GM11168 (cell line): ENCODE results near the gene LSAMP.

Experiments
- in situ Hi-C: fragments of 300-500 bp; cut with MboI; formaldehyde crosslinking; loops from one replicate; pipeline ENCODE4 v1.12.0; 2022; ENCODE audit warnings: low sequenced_read_pairs; ENCODE audit not compliant: unreplicated experiment

The LSAMP gene

DNA sequence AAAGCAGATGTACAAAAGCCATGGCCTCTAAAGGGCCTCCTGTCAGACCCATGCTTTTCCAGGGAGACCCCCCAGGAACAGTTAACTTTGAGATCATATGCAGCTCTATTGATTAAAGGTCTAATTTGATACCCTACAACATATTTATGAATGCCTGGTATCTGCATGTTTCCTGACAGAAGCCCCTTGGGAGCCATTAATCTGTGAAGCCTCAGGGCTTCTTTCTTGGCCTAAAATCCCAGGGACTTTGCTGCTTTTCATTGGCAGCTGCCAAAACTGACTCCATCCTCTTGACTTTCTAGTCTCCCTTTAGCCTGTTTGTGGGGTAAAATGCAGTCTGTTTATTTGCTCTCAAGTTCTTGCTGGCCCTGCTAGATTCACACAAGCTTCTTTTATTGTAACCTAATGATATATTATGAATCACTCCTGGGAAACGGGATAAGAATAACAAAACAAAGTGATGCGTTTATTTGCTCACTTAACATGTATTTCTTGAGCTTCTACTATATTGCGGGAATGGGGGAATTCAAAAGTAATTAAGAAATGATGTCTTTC lies 257.0 kb downstream of the LSAMP start:
- in situ Hi-C loops: no loop called here

DNA sequence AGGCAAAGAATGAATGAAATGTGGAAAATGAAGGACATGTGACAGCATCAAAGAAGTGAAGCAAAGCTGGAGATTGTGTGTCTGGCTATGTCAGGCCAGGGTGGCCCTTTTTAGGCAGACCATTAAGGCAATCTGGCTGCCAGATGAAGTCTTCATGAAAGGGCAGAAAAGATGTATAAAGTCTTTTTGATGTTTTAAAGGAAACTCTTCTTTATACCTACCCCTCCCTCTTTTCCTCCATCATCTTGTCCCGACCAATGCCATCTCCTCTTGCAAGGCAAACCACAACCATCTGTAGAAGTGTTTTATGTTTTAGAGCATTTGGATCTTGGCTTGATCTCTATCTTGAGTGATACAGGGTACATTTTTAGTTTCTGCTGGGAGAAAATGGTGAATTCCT lies 259.2 kb downstream of the LSAMP start:
- in situ Hi-C loops: no loop called here

DNA sequence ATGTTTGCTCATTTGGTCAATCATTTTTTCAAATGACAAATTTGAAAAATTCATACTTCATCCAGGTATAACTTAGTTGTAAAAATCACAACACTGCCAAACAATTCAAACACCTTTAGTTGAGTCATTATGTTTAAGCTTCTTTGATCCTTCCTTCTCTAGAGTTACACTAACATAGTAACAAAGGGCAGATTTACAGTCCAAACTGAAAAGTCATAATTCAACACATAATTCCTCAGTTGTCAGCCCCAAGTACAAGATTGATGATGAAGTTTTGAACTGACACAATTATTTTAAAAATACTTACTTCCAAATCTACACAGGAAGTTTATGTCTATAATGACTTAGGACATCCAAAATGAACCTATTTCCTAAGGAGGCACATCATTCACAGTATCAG lies 264.1 kb downstream of the LSAMP start:
- in situ Hi-C loops: no loop called here

DNA sequence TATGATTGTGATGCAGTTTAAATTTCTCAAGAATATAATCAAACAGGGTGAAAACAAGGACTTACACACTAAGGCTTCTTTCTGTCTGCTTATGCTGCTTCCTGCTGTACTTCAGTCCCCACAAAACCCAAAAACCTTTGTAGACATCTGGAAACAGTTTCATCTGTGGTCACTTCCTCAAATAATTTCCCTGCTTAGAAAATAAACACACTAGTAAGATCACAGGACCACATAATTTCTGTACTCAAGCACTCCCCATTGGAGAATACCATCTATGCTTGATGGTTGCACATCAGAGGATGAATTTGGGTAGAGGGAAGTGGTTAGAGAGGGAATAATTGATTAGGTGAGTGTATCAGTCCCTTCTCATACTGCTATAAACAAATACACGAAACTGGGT lies 266.2 kb downstream of the LSAMP start:
- in situ Hi-C loops: no loop called here

DNA sequence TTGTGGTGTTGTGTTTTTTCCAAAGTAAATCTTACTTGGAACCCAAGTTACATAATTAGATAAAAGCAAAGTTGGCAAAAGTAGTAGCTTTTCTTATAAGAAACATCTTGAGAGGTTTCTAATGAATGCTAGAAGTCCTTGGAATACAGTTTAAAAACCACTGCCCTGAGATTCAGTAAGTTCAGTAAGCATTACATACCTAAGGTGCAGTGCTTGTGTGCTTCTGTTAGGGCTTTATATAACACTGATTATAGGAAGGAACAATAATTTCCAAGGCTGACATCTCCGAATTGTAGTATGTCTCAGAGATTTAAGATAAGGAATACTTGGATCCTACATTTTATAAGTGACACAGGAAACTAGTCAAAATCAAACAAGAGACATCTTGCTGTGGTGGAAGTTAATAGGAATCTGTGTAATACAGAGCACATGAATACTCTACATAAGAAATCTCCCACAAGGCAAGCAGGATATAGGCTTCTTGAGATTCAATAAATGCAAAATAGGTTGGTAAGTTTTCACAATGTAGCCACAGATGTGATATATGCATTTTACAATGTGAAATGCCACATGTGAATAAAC lies 268.2 kb downstream of the LSAMP start:
- in situ Hi-C loops: no loop called here

DNA sequence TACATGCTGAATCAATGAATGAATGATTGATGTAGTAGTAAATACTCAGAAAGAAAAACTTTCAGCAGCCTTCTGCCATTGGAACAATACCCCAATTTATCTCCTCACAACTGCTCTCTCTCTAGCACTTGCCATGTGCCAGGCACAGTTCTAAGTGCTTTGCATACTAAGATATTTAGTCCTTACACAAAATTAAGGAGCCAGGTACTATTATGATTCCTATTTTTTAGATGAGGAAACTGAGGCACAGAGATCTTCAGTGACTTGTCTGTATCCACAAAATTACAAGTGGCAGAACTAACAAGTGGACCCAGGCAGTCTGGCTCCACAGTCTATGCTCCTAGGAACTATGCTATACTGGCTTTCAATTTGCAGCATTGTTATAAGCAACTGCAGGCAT lies 279.2 kb downstream of the LSAMP start:
- in situ Hi-C loops: no loop called here

DNA sequence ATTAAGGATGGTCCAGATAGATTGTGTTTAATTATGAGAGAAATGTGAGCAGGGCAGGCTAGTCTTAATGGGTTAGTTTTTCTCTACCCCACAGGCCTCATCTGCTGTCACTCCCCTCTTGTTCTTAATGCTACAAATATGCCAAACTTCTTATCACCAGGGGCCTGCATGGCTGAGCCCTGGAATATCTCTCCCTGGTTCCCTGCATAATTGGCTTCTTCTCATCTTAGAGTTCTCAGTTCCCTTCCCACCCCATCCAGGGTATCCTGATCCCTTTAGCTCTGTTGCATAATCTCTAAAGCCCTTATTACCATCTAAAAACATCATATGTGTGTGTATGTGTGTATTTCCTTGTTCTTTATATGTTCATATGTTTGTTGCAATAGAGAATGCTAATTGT lies 279.6 kb downstream of the LSAMP start:
- in situ Hi-C loops: no loop called here

DNA sequence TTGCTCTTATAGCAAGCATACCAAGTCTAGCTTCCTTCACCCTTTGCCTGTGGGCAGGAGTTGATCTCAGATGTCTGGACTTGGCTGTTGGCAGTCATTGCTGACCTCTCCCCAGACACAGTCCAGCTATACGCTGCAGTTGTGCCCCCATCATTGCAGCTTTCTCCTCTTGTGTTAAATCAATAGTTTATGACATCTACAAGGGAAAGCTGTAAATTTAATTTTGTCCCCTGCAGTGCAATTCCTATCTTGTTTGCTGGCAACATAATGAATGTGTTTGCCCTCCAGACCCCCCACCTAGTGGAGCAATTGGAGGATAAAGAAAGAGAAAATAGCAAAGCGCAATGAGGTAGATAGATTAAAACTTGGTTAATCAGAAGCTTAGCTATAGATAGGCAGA lies 280.2 kb downstream of the LSAMP start:
- in situ Hi-C loops: no loop called here

DNA sequence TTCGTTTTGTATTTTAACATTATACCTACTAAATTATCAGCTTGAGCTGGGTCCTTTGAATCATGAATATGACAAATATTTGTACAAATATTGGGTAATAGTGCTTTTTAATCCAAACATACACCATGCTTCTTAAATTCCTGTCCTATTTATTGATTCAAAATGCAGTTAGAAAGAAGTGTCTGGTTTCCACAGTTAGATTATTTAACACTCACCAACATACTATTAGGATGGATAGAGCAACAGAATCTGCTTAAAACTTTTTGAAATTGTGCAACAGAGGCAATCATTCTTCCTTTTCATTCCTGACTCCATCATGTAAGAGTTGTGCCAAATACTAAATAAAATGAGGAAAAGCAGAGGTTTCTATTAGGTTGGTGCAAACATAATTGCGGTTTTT lies 281.2 kb downstream of the LSAMP start:
- in situ Hi-C loops: no loop called here

DNA sequence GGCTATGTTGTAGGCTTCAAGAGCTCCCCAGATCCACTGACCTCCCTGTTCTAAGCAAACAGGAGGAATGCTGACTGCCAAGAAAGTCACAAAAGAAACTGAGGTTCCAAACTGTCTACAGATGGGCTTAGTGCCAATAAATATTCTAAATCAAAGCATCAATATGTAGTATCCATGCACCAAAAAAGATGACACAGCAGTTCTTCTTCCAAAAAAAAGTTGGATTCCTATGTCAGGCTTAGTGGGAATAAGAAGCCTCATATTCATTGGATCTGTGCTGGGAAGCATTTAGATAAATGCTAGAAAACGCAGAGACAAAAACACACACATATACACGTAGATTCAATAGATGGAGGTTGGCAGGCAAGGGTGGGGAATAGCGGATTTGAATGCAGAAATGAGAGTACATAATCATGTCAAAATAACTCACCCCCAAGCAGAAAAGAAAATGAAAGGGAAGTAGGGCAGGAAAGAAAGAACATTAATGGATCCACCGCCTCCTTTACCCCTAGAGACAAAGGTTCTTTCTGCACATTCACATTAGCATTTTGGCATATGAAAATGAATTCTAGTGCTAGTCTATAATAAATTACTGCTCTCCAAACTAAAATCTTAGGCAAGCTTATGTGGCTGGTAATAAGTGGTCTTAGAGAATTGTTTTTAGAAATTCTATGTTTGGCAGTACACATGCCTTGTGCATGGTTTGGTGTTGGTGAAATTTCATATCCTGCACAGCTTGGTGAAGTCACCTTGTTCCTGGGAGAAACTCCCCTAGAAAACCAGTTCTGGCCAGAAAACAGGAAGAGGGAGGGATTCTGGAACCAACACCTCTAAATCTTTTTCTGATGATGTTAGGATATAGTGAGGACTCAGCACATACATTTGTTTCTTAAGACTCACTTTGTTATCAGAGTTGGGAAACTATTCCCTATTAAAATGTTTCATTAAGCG lies 283.4 kb downstream of the LSAMP start:
- in situ Hi-C loops: no loop called here

DNA sequence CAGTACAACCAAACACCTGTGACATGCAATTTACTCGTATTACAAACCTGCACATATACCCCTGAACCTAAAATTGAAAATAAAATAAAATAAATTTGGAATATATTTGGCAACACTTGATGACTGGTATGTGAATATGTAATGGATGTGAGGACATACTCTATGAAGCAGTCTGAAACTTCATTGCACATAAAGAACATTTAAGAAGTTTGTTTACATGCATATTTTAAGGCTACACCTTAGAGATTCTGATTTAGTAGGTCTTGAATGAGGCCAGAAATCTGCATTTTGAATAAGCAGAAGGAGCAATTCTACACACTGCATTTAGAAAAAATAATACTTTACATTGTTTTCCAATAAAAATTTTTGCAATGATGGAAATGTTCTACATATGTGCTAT lies 284.7 kb downstream of the LSAMP start:
- in situ Hi-C loops: no loop called here

DNA sequence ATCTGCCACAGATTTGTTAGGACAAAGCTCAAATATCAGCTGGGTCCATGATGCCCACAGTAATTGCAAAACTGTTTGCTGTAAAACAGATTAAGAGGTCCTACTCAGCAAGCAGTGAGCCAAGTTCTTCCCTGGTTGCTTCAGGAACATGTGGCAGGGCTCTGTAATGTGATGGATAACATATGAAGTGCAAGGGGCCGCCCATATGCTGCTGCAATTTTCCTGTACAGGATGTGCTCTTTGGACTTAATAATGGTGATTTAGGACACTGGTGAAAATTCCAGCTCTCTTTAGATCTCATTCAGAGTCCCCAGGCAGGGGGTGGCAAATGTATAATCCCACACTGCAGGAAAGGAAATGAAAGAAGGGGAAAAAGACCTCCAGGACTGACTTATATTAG lies 289.4 kb downstream of the LSAMP start:
- in situ Hi-C loops: no loop called here

DNA sequence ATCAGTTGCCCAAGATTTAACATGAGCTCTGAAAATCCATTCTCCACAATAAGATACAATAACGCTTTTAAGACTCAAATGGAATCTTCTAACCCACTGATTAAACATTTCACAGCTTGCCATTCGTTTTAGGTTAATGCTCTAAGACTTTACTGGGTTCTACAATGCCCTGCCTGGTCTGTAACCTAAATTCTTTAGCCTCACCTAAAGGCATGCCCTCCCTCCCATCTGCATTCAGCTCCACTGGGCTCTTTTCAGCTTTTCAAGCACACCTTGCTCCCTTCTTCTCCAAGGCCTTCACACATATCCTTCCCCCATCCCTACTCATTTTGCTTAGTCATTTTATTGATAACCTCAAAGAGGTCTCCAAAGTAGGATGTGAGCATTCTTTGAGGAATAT lies 290.9 kb downstream of the LSAMP start:
- in situ Hi-C loops: no loop called here

DNA sequence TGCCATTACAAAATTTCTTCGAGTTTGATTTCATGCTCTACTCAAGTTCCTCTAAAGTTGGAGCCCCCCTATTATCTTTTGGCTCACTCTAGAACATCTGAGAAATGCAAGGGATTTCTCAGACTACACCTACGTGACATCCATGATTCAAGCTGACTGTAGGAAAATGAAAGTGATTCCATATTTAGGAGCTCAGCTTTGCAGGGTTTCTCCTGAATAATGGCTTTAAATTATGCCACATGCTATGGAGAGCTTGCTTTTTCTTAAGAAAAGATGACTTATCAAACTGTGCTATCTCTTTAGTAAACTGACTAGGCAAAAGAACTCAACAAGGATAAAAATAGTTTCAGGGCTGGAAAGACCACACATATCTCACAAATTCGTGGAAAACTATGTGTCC lies 292.1 kb downstream of the LSAMP start:
- in situ Hi-C loops: no loop called here

DNA sequence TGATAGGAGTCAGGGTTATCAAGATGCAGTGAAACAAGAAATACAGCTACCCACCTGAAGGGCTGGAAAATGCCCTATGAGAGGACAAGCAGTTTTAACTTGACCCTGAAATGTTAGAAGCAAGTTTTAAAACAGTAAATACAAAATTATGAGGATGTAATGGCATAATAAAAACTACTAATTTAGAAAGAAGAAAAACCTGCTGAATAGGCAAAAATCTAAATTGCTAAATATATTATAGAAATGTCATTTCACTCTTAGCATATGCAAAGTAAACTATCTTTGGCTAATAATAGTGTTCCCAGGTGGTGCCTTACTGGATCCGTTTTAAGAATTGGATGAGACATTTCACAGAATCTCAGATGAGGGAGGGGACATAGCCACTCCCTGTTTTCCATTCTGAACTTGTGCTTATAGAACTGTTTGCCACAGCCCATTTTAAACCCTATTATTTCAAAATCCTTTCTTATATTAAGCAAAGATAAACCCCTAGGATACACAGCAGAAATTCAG lies 294.6 kb downstream of the LSAMP start:
- in situ Hi-C loops: no loop called here

DNA sequence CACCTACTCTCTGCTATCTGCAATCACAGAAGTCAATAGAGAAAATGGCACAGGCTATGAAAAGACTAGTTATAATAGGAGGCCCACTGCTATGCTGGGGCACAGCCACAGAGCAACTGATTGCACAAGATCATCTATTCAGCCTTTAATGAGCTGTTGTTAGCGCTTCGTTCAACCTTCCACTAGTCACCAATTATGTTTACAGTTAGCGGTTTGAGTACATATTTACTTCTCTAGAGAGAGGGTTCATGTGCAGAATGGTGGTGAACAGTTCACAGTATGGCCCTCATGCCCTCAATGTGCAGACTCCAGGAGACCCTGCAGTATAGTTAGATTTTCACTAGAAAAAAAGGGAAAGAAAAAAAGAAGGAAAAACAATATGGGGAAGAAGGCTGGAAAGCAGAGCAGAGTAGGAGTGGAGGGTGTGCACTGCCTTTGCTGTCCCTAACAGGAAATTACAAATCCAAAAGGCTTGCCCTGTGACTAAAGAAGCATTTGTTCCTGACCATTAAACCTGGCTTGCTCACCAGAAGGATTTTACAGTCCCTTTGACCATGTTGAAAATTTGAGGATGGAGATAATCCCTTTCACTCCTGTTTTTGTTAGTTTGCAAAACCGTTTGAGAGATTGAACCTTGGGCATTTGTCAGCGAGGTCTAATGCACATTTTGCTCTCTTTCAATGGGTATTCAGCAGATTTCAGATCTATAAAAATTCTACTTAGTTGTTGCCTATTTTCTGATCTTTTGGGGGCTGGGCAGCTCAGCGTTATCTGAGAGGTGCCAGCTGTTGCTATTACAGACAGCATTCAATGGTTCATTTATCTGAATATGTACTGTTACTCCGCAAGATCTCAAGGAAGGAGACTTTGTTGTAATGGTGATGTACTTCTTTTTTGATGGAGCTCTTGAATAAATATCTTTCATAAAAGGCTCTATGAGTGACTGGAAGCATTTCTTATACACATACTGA lies 296.1 kb downstream of the LSAMP start:
- in situ Hi-C loops: loop anchor here (25.0 kb wide), 1 partner anchor 613 kb away; no protein-coding TSS in a partner anchor

DNA sequence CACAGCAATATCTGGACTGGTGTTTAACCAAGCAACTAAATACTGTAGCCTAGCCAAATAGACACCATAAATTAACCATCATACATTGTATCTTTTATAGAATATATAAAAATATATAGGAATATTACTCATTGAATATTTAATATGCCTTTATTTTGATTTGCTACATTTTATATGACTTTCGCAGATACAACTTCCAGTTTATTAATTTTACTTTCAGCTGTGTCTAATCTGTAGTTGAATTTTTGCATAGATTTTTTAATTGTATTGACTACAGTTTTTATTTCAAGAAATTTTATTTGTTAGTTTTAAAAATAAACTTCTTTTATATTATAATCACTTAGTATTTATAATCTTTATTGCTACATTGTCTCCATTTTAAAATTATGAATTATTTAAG lies 299.7 kb downstream of the LSAMP start:
- in situ Hi-C loops: loop anchor here (25.0 kb wide), 1 partner anchor 617 kb away; no protein-coding TSS in a partner anchor

DNA sequence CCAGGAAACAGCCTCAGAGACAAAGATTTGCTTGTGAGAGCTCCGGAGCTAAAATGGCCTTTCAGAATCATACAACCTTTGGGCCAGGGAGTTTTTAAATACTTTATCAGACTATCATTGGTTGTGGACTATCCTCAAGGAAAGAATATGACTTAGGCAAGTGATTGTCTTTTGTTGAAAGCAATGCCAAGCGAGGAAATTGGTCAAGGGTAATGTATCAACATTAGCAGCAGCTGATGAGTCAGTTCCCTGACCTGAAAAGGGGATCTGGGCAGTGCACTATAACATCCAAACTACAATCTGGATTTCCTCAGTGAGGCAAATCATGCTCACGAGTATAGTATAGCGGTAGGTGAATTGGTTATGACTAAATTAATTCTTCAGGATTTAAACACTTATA lies 303.6 kb downstream of the LSAMP start:
- in situ Hi-C loops: loop anchor here (25.0 kb wide), 1 partner anchor 621 kb away; no protein-coding TSS in a partner anchor

DNA sequence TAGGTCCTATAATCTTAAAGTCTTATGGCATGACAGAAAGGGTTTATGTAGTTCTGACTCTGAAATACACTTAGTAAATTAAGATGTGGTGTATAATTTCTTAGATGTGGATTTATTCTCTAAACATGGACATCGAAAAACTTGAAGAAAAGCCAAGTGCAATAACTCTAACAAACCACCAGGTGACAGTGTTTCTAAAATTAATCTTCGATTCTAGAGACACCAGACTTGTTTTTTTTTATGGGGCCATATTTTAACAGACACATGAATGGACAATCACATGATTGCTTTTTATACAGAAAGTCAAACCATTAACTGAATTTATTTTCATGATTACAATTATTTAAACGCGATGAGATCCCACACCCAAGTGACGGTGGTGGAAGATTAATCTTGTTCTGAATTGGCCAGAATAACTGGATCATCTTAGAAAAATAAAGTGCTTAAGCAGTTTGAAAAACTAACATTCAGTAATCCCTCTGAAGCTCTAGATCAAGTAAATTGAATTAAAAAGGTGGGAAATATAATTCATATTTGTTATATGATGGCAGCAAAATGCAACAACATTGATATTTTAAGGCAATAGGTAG lies 305.1 kb downstream of the LSAMP start:
- in situ Hi-C loops: loop anchor here (25.0 kb wide), 1 partner anchor 622 kb away; no protein-coding TSS in a partner anchor
